ENCODE results near the gene RPL6. TPM values are rescaled to one million over a fixed set of nuclear protein-coding genes. Genes with fewer than 3 reads are reported as not detected.
"Not testable (repeated sequence)": the region's sequence is repeated elsewhere in the genome, so short reads cannot be mapped to it uniquely, and the experiment has no call there.

RPL6 gene
- polyA plus RNA-seq, 1 donor from 2014 or later = 1,647 TPM

- Histone ChIP-seq H3K9ac (ENCODE audit: low read length) (peak overlapping the region; percentile 88), H4K20me1 (ENCODE audit: insufficient read depth) (no peaks in the 10 kb centered on the region), H3K36me3 (ENCODE audit: insufficient read depth, low read length) (peaks cover 8% of the 10 kb centered on the region), H3K9me2 (ENCODE audit: insufficient read depth, low read length) (no peaks in the 10 kb centered on the region), H3K27me3 (ENCODE audit: insufficient read depth, low read depth, low read length) (no peaks in the 10 kb centered on the region), H3K9me3 (ENCODE audit: low read length) (no peaks in the 10 kb centered on the region), H3K27ac (ENCODE audit: low read length) (peak overlapping the region; percentile 93), H3K4me3 (ENCODE audit: low read length) (peak overlapping the region; percentile 87), H3K4me2 (ENCODE audit: low read length) (peak overlapping the region; percentile 95), H2AFZ (ENCODE audit: low read depth, low read length) (peak overlapping the region; percentile 97), H3F3A (ENCODE audit: insufficient read depth, low read length, poor library complexity, severe bottlenecking) (peaks cover 4% of the 10 kb centered on the region), H3K79me2 (replicated peaks; ENCODE audit: insufficient read depth, low read length) (peaks cover 8% of the 10 kb centered on the region)
- TF ChIP-seq POLR2AphosphoS5 (IDR thresholded peaks at IDR 0.05) (no peak), SMC3 (conservative IDR thresholded peaks at IDR 0.05; ENCODE audit: poor library complexity) (no peak), MXI1 (conservative IDR thresholded peaks at IDR 0.05; ENCODE audit: poor library complexity, severe bottlenecking) (no peak), EZH2 (IDR thresholded peaks at IDR 0.05; ENCODE audit: borderline replicate concordance, insufficient read depth, low read length, poor library complexity, severe bottlenecking) (no peak), TAF1 (IDR thresholded peaks at IDR 0.05; ENCODE audit: low read depth) (no peak), RAD21 (conservative IDR thresholded peaks at IDR 0.05) (no peak), CTCF (IDR thresholded peaks at IDR 0.05; ENCODE audit: poor library complexity, severe bottlenecking) (no peak), REST (IDR thresholded peaks at IDR 0.05; ENCODE audit: borderline replicate concordance) (no peak), EP300 (conservative IDR thresholded peaks at IDR 0.05; ENCODE audit: poor library complexity, severe bottlenecking) (no peak)
Observed at GRCh38 chr12:112408621-112409020, 784 bp downstream of the RPL6 start.

GRCh38 chr12:112407683-112408082 is 1.7 kb downstream of the RPL6 start:
- not testable (repeated sequence) for H3K9ac ChIP-seq (ENCODE audit: low read length); H4K20me1 ChIP-seq (ENCODE audit: insufficient read depth); H2AFZ ChIP-seq (ENCODE audit: low read depth, low read length); H3K4me2 ChIP-seq (ENCODE audit: low read length); H3K9me2 ChIP-seq (ENCODE audit: insufficient read depth, low read length); H3K27ac ChIP-seq (ENCODE audit: low read length); H3K79me2 ChIP-seq (replicated peaks; ENCODE audit: insufficient read depth, low read length); H3K27me3 ChIP-seq (ENCODE audit: insufficient read depth, low read depth, low read length); H3K36me3 ChIP-seq (ENCODE audit: insufficient read depth, low read length); H3K9me3 ChIP-seq (ENCODE audit: low read length); H3F3A ChIP-seq (ENCODE audit: insufficient read depth, low read length, poor library complexity, severe bottlenecking)
- H3K4me3 ChIP-seq (ENCODE audit: low read length) = peak overlapping the region; percentile 87

Measured in neural cell (in vitro differentiated cells).